OCI-M1 (cell line): Measurements from ENCODE around the gene SMIM23.
A peak's percentile ranks its signal among the peaks of the same experiment; 100 is the strongest.

ENCODE experiments used
- DNase-seq: peaks from one replicate; lab custom pipeline; 2025; lab: John Stamatoyannopoulos, UW

SMIM23 gene

GRCh38 chr5:171820561-171820960 is 34.9 kb downstream of the SMIM23 start:
- no peak for DNase-seq

- no peak for DNase-seq
Measured at GRCh38 chr5:171821286-171821685, 35.7 kb downstream of the SMIM23 start.

- no peak for DNase-seq
Measured at GRCh38 chr5:171823269-171823668, 37.7 kb downstream of the SMIM23 start.

GRCh38 chr5:171825051-171825450 is 39.4 kb downstream of the SMIM23 start:
- DNase-seq: no peak

- DNase-seq: no peak
Measured at GRCh38 chr5:171826132-171826531, 40.5 kb downstream of the SMIM23 start.

- DNase-seq: no peak
Measured at GRCh38 chr5:171827162-171827561, 41.5 kb downstream of the SMIM23 start.

- DNase-seq: no peak
Measured at GRCh38 chr5:171830686-171831085, 45.1 kb downstream of the SMIM23 start.

- no peak for DNase-seq
Measured at GRCh38 chr5:171832775-171833174, 47.2 kb downstream of the SMIM23 start.

- no peak for DNase-seq
Measured at GRCh38 chr5:171834461-171834860, 48.8 kb downstream of the SMIM23 start.

- DNase-seq: no peak
Measured at GRCh38 chr5:171835066-171835465, 49.4 kb downstream of the SMIM23 start.

- DNase-seq: no peak
Measured at GRCh38 chr5:171837522-171837921, 51.9 kb downstream of the SMIM23 start.

GRCh38 chr5:171838066-171838465 is 52.4 kb downstream of the SMIM23 start:
- no peak for DNase-seq

- no peak for DNase-seq
Measured at GRCh38 chr5:171839112-171839511, 53.5 kb downstream of the SMIM23 start.

- DNase-seq: peak; percentile 35
Measured at GRCh38 chr5:171840066-171840465, 54.4 kb downstream of the SMIM23 start.
